ENCODE data around the gene PLA2G15.

GRCh38 chr16:68269793-68270192, 24.6 kb downstream of the PLA2G15 start:
- TF ChIP-seq ATF2 (CRISPR knock-in tag; IDR thresholded peaks at IDR 0.05; ENCODE audit: borderline replicate concordance, low read depth) (no peak), CTCF (IDR thresholded peaks at IDR 0.05) (no peak), SP1 (CRISPR knock-in tag; conservative IDR thresholded peaks at IDR 0.05) (no peak), PRRX2 (CRISPR knock-in tag; IDR thresholded peaks at IDR 0.05) (no peak), SMAD3 (CRISPR knock-in tag; IDR thresholded peaks at IDR 0.05; ENCODE audit: borderline replicate concordance) (no peak), CREB1 (CRISPR knock-in tag; IDR thresholded peaks at IDR 0.05) (no peak), MAX (CRISPR knock-in tag; IDR thresholded peaks at IDR 0.05) (no peak), ATF3 (CRISPR knock-in tag; conservative IDR thresholded peaks at IDR 0.05) (no peak), ATF1 (CRISPR knock-in tag; IDR thresholded peaks at IDR 0.05) (no peak)

Measured in WTC11 (cell line).